A204.1 (cell line): ENCODE data around the gene ERG.

Experiments
- FAIRE-seq: peaks from 2 replicates; lab custom pipeline; 2012; peaks lifted over from hg19 to GRCh38; lab: Jason Lieb, UNC

The ERG gene

GRCh38 chr21:38388647-38389353 is 109.5 kb downstream of the ERG start:
- no peak for FAIRE-seq

GRCh38 chr21:38388203-38388602 is 110.1 kb downstream of the ERG start:
- FAIRE-seq: no peak

- no peak for FAIRE-seq
These were observed 111.3 kb downstream of the ERG start for GRCh38 chr21:38386967-38387366.

- FAIRE-seq: no peak
These were observed 112.7 kb downstream of the ERG start for GRCh38 chr21:38385427-38386175.

- FAIRE-seq: no peak
These were observed 113.4 kb downstream of the ERG start for GRCh38 chr21:38384675-38385426.

GRCh38 chr21:38384238-38384560 is 114.1 kb downstream of the ERG start:
- FAIRE-seq: no peak

GRCh38 chr21:38383411-38384237 is 114.7 kb downstream of the ERG start:
- no peak for FAIRE-seq

- no peak for FAIRE-seq
These were observed 117.7 kb downstream of the ERG start for GRCh38 chr21:38380481-38381137.

GRCh38 chr21:38379147-38379546 is 119.1 kb downstream of the ERG start:
- FAIRE-seq: no peak

GRCh38 chr21:38377165-38378088 is 120.8 kb downstream of the ERG start:
- no peak for FAIRE-seq

GRCh38 chr21:38376693-38377092 is 121.6 kb downstream of the ERG start:
- no peak for FAIRE-seq

- FAIRE-seq: no peak
These were observed 122.0 kb downstream of the ERG start for GRCh38 chr21:38376235-38376634.

- no peak for FAIRE-seq
These were observed 130.6 kb downstream of the ERG start for GRCh38 chr21:38367646-38368045.

- no peak for FAIRE-seq
These were observed 132.8 kb downstream of the ERG start for GRCh38 chr21:38365521-38365920.

GRCh38 chr21:38363693-38364092 is 134.6 kb downstream of the ERG start:
- FAIRE-seq: no peak

- no peak for FAIRE-seq
These were observed 137.0 kb downstream of the ERG start for GRCh38 chr21:38361324-38361723.

GRCh38 chr21:38359835-38360234 is 138.4 kb downstream of the ERG start:
- FAIRE-seq: no peak

GRCh38 chr21:38359090-38359489 is 139.2 kb downstream of the ERG start:
- no peak for FAIRE-seq

- no peak for FAIRE-seq
These were observed 139.6 kb downstream of the ERG start for GRCh38 chr21:38358666-38359065.

- FAIRE-seq: no peak
These were observed 140.2 kb downstream of the ERG start for GRCh38 chr21:38358098-38358497.
